ENCODE data around the gene CLMN.

The CLMN gene

DNA sequence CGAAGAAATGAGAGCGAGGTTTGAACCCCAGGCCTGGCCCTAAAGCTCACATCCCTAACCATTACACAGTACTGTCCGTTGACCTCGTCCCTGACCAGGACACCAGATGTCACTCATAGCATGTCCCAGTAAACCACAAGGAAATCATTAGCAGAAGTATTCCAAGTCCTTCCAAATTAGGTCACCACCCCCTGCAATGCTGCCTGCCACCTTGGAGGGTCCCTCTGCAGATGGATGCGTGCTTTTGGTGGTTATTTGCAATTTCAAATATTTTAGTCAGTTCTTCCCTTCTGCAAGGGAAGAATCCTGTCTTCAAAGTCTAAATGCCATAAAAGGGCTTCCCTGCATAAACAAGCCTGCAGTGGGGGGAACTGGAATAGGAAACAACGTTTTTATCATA, 71.3 kb downstream of the CLMN start:
- H3K4me3 ChIP-seq (ENCODE audit: low read depth, low read length), result no peak overlapping the region
- TF ChIP-seq, protein P1, sequence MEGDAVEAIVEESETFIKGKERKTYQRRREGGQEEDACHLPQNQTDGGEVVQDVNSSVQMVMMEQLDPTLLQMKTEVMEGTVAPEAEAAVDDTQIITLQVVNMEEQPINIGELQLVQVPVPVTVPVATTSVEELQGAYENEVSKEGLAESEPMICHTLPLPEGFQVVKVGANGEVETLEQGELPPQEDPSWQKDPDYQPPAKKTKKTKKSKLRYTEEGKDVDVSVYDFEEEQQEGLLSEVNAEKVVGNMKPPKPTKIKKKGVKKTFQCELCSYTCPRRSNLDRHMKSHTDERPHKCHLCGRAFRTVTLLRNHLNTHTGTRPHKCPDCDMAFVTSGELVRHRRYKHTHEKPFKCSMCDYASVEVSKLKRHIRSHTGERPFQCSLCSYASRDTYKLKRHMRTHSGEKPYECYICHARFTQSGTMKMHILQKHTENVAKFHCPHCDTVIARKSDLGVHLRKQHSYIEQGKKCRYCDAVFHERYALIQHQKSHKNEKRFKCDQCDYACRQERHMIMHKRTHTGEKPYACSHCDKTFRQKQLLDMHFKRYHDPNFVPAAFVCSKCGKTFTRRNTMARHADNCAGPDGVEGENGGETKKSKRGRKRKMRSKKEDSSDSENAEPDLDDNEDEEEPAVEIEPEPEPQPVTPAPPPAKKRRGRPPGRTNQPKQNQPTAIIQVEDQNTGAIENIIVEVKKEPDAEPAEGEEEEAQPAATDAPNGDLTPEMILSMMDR (IDR thresholded peaks at IDR 0.05; ENCODE audit: low read depth, low read length), result no peak

DNA sequence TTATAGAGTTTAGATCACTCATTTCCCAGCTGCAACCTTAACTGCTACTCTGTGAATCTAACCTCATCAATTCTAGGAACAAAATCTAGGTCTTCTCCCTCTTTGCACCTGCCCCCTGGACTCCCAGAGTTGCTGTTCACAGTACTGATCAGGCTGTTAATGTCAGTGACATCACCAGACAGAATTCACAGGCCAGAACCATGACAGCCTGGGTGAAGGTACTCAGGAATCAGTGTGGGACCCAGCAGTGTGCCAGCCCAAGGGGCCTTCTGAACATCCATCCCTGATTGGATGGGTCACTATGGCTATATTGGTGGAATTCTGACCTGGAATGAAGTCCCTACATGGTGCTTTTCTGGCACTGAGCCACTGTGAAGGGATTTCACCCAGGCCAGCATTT, 72.8 kb downstream of the CLMN start:
- H3K4me3 ChIP-seq (ENCODE audit: low read depth, low read length), result no peak overlapping the region
- TF ChIP-seq, protein P1 (IDR thresholded peaks at IDR 0.05; ENCODE audit: low read depth, low read length), result no peak

DNA sequence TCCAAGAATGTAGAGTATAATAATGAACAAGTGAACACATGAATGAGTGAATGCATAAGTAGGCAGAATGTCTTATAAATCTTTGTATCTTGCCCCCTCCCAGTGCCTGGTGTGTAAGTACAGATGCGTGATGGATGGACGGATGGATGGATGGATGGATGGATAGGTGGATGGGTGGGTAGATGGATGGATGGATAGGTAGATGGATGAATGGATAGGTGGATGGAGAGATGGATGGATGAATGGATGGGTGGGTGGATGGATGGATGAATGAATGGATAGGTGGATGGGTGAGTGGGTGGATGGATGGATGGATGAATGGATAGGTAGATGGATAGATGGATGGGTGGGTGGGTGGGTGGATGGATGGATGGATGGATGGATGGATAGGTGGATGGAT, 74.4 kb downstream of the CLMN start:
- H3K4me3 ChIP-seq (ENCODE audit: low read depth, low read length), result no peak overlapping the region
- TF ChIP-seq, protein P1 (IDR thresholded peaks at IDR 0.05; ENCODE audit: low read depth, low read length), result no peak

DNA sequence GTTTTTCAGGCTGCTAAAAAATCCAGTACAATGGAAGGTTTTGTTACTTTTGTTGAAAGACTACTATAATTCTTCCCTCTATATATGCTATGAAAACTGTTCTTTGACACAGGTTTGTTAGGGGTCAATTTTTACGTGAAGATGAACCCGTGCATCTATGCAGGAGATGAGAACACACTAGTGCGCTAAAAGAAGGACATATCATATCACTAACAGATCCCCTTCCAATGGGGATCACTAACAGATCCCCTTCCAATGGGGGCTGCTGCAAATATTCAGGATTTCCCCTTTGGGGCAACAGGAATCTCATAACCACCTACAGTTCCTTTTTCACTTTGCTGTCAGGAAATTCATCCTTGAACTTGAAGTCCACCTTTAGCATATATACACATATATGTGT, 75.1 kb downstream of the CLMN start:
- TF ChIP-seq, protein P1 (IDR thresholded peaks at IDR 0.05; ENCODE audit: low read depth, low read length), result no peak
- no peak overlapping the region for H3K4me3 ChIP-seq (ENCODE audit: low read depth, low read length)

DNA sequence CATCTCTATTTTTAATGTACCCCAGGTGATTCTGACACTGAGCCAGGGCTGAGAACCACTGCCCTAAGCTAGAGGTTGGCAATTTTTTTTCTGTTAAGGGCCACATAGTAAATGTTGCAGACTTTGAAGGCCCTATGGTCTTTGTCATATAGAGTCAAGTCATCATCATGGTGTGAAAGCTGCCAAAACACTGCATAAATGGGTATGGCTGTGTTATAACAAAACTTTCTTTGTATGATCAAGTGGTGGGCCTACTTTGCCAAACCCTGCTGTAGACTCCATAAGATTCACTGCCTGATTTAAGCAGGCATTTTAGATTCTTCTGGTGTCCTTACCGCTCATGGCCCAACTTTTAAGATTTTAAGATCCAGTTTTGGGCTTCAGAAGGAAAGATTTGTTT, 76.8 kb downstream of the CLMN start:
- TF ChIP-seq, protein P1 (IDR thresholded peaks at IDR 0.05; ENCODE audit: low read depth, low read length), result no peak
- no peak overlapping the region for H3K4me3 ChIP-seq (ENCODE audit: low read depth, low read length)

DNA sequence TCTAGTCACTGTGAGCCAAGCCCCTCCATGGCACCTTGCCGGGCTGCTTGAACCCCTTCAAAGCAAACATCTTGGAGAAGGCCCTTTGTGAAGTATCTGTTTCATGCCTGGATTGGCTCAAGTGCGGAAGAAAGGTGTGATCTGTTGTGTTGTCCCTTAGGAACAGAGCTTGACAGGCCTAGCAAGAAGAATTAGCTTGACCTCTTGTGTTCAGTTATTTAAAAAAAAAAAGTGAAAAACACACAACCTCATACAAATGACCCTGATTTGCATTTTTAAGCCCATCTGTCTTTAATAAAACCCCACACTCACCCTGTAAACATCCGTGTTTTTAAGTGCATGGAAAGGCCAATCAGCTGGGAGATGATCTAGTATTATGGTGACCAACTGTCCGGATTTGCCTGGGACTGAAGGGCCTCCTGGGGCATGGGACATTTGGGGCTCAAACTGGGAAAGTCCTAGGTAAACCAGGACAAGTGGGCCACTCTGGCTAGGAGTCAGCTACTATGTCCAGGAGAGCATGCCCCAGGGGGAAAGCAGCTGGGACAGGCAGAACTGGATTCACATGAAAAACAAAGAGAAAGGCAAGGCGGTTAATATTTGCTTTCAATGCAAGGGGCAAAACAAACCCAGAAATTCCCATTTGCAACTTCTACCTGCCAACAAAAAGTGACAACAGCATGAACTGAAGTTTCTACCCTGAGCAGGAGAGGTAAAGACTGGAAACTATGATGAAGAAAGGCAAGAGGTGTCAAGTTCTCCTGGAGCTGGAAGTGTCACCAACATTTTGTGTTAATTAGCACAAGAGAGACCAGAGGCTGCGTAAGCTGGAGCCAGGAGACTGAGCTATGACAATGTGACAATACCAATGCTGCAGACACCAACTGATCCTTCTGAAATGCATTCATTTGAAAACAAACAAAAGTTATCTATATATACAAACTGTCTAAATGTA, 78.6 kb downstream of the CLMN start:
- H3K4me3 ChIP-seq (ENCODE audit: low read depth, low read length), result no peak overlapping the region
- TF ChIP-seq, protein P1 (IDR thresholded peaks at IDR 0.05; ENCODE audit: low read depth, low read length), result no peak

DNA sequence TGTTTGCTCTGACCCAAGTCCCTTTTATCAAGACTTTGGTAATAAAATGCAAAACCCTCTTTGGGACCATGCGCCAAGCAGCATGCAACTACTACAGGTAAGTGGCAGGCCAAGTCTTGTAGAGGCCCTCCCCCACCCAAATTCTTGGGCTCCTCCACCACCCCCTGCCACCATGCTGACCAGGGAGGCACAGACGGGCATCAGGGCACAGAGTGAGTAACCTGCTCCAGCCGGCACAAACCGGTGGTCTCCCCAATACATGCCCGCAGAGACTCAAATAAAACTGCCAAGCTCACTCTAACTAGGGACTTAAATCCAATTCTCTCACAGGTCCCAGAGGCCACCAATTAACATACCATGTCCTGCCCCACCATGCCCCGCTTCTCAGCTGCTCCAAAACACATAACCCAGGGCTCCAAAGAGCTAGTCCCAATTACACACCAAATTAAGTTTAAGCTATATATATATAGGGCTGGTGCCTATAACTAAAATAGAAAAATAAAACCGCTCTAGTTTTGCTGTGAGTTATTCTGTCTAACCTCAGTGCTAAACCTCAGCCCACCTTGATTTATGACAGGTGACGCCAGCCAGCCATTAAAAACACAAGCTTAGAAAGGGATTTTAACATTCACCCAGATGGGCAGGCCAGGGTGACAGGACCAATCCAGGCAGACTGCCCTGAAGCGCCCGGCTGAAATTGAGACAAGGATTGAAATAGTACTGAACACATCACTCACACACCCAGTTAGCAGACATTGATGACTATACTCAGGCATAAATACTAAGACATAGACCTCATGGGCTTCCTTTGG, 81.0 kb downstream of the CLMN start:
- no peak overlapping the region for H3K4me3 ChIP-seq (ENCODE audit: low read depth, low read length)

More for the DNA sequence above, 81.0 kb downstream of the CLMN start:
- TF ChIP-seq, protein P1 (IDR thresholded peaks at IDR 0.05; ENCODE audit: low read depth, low read length), result no peak

Data from WI38 (cell line).